NCI-H1436 treated with DMSO at 0.1 percent for 48 hours (cell line): ENCODE measurements around the gene KCTD7.
"Not testable (repeated sequence)": the region's sequence is repeated elsewhere in the genome, so short reads cannot be mapped to it uniquely, and the experiment has no call there.

Experiments
- DNase-seq: peaks from one replicate; lab custom pipeline; 2025; lab: John Stamatoyannopoulos, UW

The KCTD7 gene

GRCh38 chr7:66682350-66683093 is 53.8 kb downstream of the KCTD7 start:
- DNase-seq = no peak

- DNase-seq = not testable (repeated sequence)
Measured at GRCh38 chr7:66683094-66683769, 54.6 kb downstream of the KCTD7 start.

GRCh38 chr7:66683770-66684123 is 55.1 kb downstream of the KCTD7 start:
- no peak for DNase-seq

GRCh38 chr7:66685663-66686062 is 57.0 kb downstream of the KCTD7 start:
- not testable (repeated sequence) for DNase-seq

GRCh38 chr7:66687186-66687585 is 58.5 kb downstream of the KCTD7 start:
- no peak for DNase-seq

GRCh38 chr7:66687672-66688071 is 59.0 kb downstream of the KCTD7 start:
- DNase-seq = not testable (repeated sequence)

GRCh38 chr7:66689081-66689480 is 60.4 kb downstream of the KCTD7 start:
- DNase-seq = no peak

- DNase-seq = no peak
Measured at GRCh38 chr7:66693331-66693730, 64.7 kb downstream of the KCTD7 start.
